H9 (cell line): Measurements from ENCODE around the gene POC1B. TPM values are rescaled to one million over a fixed set of nuclear protein-coding genes. Genes with fewer than 3 reads are reported as not detected.
A peak's percentile ranks its signal among the peaks of the same experiment; 100 is the strongest.

Experiments used
- DNase-seq: peaks from one replicate; pipeline ENCODE4 v3.0.0-alpha.2; 2017
- H2AFZ ChIP-seq: one replicate; pipeline ENCODE4 v1.6.1; 2013; ENCODE audit warnings: mild to moderate bottlenecking, low read length, control low read depth, moderate library complexity
- H2AK5ac ChIP-seq: 2 replicates; pipeline ENCODE4 v1.6.1; 2013; ENCODE audit warnings: low read length, control low read depth, mixed read lengths; ENCODE audit not compliant: insufficient read length
- H2BK120ac ChIP-seq: one replicate; pipeline ENCODE4 v1.6.1; 2013; ENCODE audit warnings: low read depth, mild to moderate bottlenecking, low read length, control low read depth, inconsistent platforms; ENCODE audit not compliant: poor library complexity, severe bottlenecking
- H2BK12ac ChIP-seq: 2 replicates; pipeline ENCODE4 v1.6.1; 2013; ENCODE audit warnings: low read length, control low read depth, mixed read lengths, low read depth; ENCODE audit not compliant: insufficient read length
- H2BK15ac ChIP-seq: 2 replicates; pipeline ENCODE4 v1.6.1; 2013; ENCODE audit warnings: low read depth, low read length, control low read depth
- H2BK20ac ChIP-seq: one replicate; pipeline ENCODE4 v1.6.1; 2013; ENCODE audit warnings: low read depth, mild to moderate bottlenecking, low read length, control low read depth, inconsistent platforms; ENCODE audit not compliant: poor library complexity, severe bottlenecking
- H2BK5ac ChIP-seq: 2 replicates; pipeline ENCODE4 v1.6.1; 2013; ENCODE audit warnings: low read length, control low read depth, mixed read lengths; ENCODE audit not compliant: insufficient read length
- H3K14ac ChIP-seq: 2 replicates; pipeline ENCODE4 v1.6.1; 2013; ENCODE audit warnings: low read length, control low read depth; ENCODE audit not compliant: insufficient read depth
- H3K18ac ChIP-seq: 2 replicates; pipeline ENCODE4 v1.6.1; 2013; ENCODE audit warnings: low read depth, mild to moderate bottlenecking, mixed read lengths, low read length, control low read depth; ENCODE audit not compliant: insufficient read length
- H3K23ac ChIP-seq: 2 replicates; pipeline ENCODE4 v1.6.1; 2013; ENCODE audit warnings: low read length, control low read depth, mixed read lengths, low read depth; ENCODE audit not compliant: insufficient read length
- H3K23me2 ChIP-seq: 2 replicates; pipeline ENCODE4 v1.6.1; 2013; ENCODE audit warnings: low read depth, mild to moderate bottlenecking, mixed read lengths, low read length, control low read depth; ENCODE audit not compliant: insufficient read length, poor library complexity, severe bottlenecking
- H3K27ac ChIP-seq: 2 replicates; pipeline ENCODE4 v1.5.1; 2013; ENCODE audit warnings: low read length, control low read depth, mixed read lengths, low read depth; ENCODE audit not compliant: insufficient read length
- H3K27me3 ChIP-seq: 2 replicates; pipeline ENCODE4 v1.6.1; 2013; ENCODE audit warnings: low read length, control low read depth, inconsistent platforms; ENCODE audit not compliant: insufficient read depth
- H3K4ac ChIP-seq: 2 replicates; pipeline ENCODE4 v1.6.1; 2013; ENCODE audit warnings: low read depth, mild to moderate bottlenecking, control low read depth, inconsistent platforms, low read length, moderate library complexity
- H3K4me1 ChIP-seq: 2 replicates; pipeline ENCODE4 v1.6.1; 2013; ENCODE audit warnings: low read length, control low read depth, inconsistent platforms; ENCODE audit not compliant: insufficient read depth
- H3K4me2 ChIP-seq: 2 replicates; pipeline ENCODE4 v1.6.1; 2013; ENCODE audit warnings: low read length, control low read depth, mixed read lengths; ENCODE audit not compliant: insufficient read length, insufficient read depth
- H3K56ac ChIP-seq: 2 replicates; pipeline ENCODE4 v1.6.1; 2013; ENCODE audit warnings: low read depth, mild to moderate bottlenecking, mixed read lengths, low read length, control low read depth; ENCODE audit not compliant: insufficient read length
- H3K79me1 ChIP-seq: 2 replicates; pipeline ENCODE4 v1.6.1; 2013; ENCODE audit warnings: low read depth, mild to moderate bottlenecking, moderate library complexity, low read length, control low read depth, inconsistent platforms; ENCODE audit not compliant: insufficient read depth, poor library complexity, severe bottlenecking
- H3K79me2 ChIP-seq: 2 replicates; pipeline ENCODE4 v1.6.1; 2013; ENCODE audit warnings: low read length, control low read depth, inconsistent platforms; ENCODE audit not compliant: insufficient read depth
- H3K9ac ChIP-seq: 2 replicates; pipeline ENCODE4 v1.6.1; 2013; ENCODE audit warnings: low read length, control low read depth, mixed read lengths; ENCODE audit not compliant: insufficient read length; ENCODE audit errors: extremely low read depth
- H3K9me3 ChIP-seq: one replicate; pipeline ENCODE4 v1.6.1; 2013; ENCODE audit warnings: low read depth, low read length, inconsistent platforms; ENCODE audit not compliant: control insufficient read depth
- H3T11ph ChIP-seq: one replicate; pipeline ENCODE4 v1.6.1; 2013; ENCODE audit warnings: mild to moderate bottlenecking, low read length, control low read depth, inconsistent platforms
- H4K20me1 ChIP-seq: one replicate; pipeline ENCODE4 v1.6.1; 2013; ENCODE audit not compliant: control insufficient read depth, insufficient read length, insufficient read depth
- H4K5ac ChIP-seq: 2 replicates; pipeline ENCODE4 v1.6.1; 2013; ENCODE audit warnings: low read depth, mild to moderate bottlenecking, mixed read lengths, low read length, control low read depth; ENCODE audit not compliant: insufficient read length
- H4K8ac ChIP-seq: replicated peaks from 2 replicates; pipeline ENCODE4 v1.6.1; 2013; ENCODE audit warnings: low read length, control low read depth, mixed read lengths, low read depth; ENCODE audit not compliant: insufficient read length
- H4K91ac ChIP-seq: 2 replicates; pipeline ENCODE4 v1.6.1; 2013; ENCODE audit warnings: low read depth, mild to moderate bottlenecking, moderate library complexity, mixed read lengths, low read length, control low read depth; ENCODE audit not compliant: insufficient read length
- H3K27ac Mint-ChIP-seq, 3 experiments: 2 replicates in 2 of 3; 3 replicates in 1 of 3; pipeline ENCODE4 v1.8.0; 2020 to 2021; ENCODE audit warnings: mixed read lengths in 3 of 3, mild to moderate bottlenecking in 1 of 3, moderate library complexity in 1 of 3
- H3K27me3 Mint-ChIP-seq: 2 replicates; pipeline ENCODE4 v1.8.0; 2021; ENCODE audit warnings: low read depth, mild to moderate bottlenecking, moderate library complexity, mixed read lengths
- H3K36me3 Mint-ChIP-seq, 3 experiments: 2 replicates in 2 of 3; 3 replicates in 1 of 3; pipeline ENCODE4 v1.8.0; 2020 to 2021; ENCODE audit warnings: low read depth in 3 of 3, mixed read lengths in 3 of 3; ENCODE audit not compliant: insufficient read depth in 1 of 3
- H3K4me1 Mint-ChIP-seq, 2 experiments: 2 replicates each; pipeline ENCODE4 v1.8.0; 2020; ENCODE audit warnings: mixed read lengths in 2 of 2
- H3K4me3 Mint-ChIP-seq, 2 experiments: 2 replicates in 1 of 2; 3 replicates in 1 of 2; pipeline ENCODE4 v1.8.0; 2020 to 2021; ENCODE audit warnings: mild to moderate bottlenecking in 2 of 2, mixed read lengths in 2 of 2, moderate library complexity in 1 of 2
- H3K9me3 Mint-ChIP-seq, 2 experiments: 2 replicates in 1 of 2; 3 replicates in 1 of 2; pipeline ENCODE4 v1.8.0; 2020; ENCODE audit warnings: mild to moderate bottlenecking in 2 of 2, mixed read lengths in 2 of 2, moderate library complexity in 1 of 2
- WGBS: extraction: QIAGEN DNeasy Blood & Tissue Kit; methylation state at CpG from one replicate; pipeline ENCODE4 v1.1.7; 2013; ENCODE audit warnings: missing lambda C conversion rate, low lambda C conversion rate, mixed read lengths; ENCODE audit not compliant: insufficient read length; ENCODE audit errors: extremely low coverage; 5-methylcytosine and 5-hydroxymethylcytosine counted together
- total RNA-seq: library from RNA; stranded (reverse); gene quantifications from 2 replicates; pipeline ENCODE4 v1.2.1, GENCODE V29; 2021
- TF ChIP-seq, protein P1 (sequence below): fragments of 200-600 bp; sonication (generic); conservative IDR thresholded peaks from 3 replicates; pipeline ENCODE4 v1.8.0; 2021; ENCODE audit warnings: antibody characterized with exemption, mild to moderate bottlenecking

POC1B gene
- total RNA-seq, 1 experiment from 2014 or later = 12.5 TPM

- no peaks in the 10 kb centered on the region for H3K4me1 ChIP-seq
- H3K27me3 ChIP-seq = no peaks in the 10 kb centered on the region
- no peak overlapping the region for H4K5ac ChIP-seq
- no peak overlapping the region for H3K18ac ChIP-seq
- no peak overlapping the region for H2BK15ac ChIP-seq
- no peak overlapping the region for H2BK5ac ChIP-seq
- H4K91ac ChIP-seq = no peak overlapping the region
- H3K27ac ChIP-seq = no peak overlapping the region
- Mint-ChIP-seq H3K36me3 (peaks cover 0 to 5% (median 0%) of the 10 kb centered on the region in 3 experiments; a peak in 2 of 7 replicates), H3K4me1 (peaks cover 2 to 8% of the 10 kb centered on the region in 2 experiments; a peak in 3 of 4 replicates), H3K27me3 (no peaks in the 10 kb centered on the region), H3K27ac (peak overlapping the region in 1 of 3 experiments; percentile 8; a peak in 1 of 7 replicates), H3K4me3 (no peak overlapping the region), H3K9me3 (peaks cover 0 to 4% of the 10 kb centered on the region in 2 experiments; a peak in 2 of 5 replicates)
- no peak overlapping the region for H2AFZ ChIP-seq
- H2BK120ac ChIP-seq = no peak overlapping the region
- no peak overlapping the region for H3K4ac ChIP-seq
- no peak overlapping the region for H2BK12ac ChIP-seq
- no peaks in the 10 kb centered on the region for H3K23me2 ChIP-seq
- no peak overlapping the region for H2AK5ac ChIP-seq
- no peak overlapping the region for H4K8ac ChIP-seq
- no peak overlapping the region for H3K56ac ChIP-seq
- H3T11ph ChIP-seq = no peak overlapping the region
- TF ChIP-seq, protein P1, sequence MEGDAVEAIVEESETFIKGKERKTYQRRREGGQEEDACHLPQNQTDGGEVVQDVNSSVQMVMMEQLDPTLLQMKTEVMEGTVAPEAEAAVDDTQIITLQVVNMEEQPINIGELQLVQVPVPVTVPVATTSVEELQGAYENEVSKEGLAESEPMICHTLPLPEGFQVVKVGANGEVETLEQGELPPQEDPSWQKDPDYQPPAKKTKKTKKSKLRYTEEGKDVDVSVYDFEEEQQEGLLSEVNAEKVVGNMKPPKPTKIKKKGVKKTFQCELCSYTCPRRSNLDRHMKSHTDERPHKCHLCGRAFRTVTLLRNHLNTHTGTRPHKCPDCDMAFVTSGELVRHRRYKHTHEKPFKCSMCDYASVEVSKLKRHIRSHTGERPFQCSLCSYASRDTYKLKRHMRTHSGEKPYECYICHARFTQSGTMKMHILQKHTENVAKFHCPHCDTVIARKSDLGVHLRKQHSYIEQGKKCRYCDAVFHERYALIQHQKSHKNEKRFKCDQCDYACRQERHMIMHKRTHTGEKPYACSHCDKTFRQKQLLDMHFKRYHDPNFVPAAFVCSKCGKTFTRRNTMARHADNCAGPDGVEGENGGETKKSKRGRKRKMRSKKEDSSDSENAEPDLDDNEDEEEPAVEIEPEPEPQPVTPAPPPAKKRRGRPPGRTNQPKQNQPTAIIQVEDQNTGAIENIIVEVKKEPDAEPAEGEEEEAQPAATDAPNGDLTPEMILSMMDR = no peak
- no peaks in the 10 kb centered on the region for H4K20me1 ChIP-seq
- no peak overlapping the region for H2BK20ac ChIP-seq
- no peak overlapping the region for H3K14ac ChIP-seq
- H3K9me3 ChIP-seq = no peaks in the 10 kb centered on the region
- H3K4me2 ChIP-seq = no peak overlapping the region
- no peaks in the 10 kb centered on the region for H3K79me2 ChIP-seq
- no peak for DNase-seq
- H3K9ac ChIP-seq = no peak overlapping the region
- H3K23ac ChIP-seq = no peak overlapping the region
- H3K79me1 ChIP-seq = no peaks in the 10 kb centered on the region
- WGBS = no CpG with 5 or more reads among the region's 1 CpG
Observed at GRCh38 chr12:89506050-89506449, 19.8 kb downstream of the POC1B start.
